ENCODE data around the gene LCN2.
"Not testable (repeated sequence)": the region's sequence is repeated elsewhere in the genome, so short reads cannot be mapped to it uniquely, and the experiment has no call there.

LCN2 gene

GRCh38 chr9:128149001-128149701 lies at the start of gene LCN2:
LCN2 (plus strand) TSS chr9:128149453; CDS start chr9:128149526, 73 bp downstream.
- no peak for DNase-seq

GRCh38 chr9:128099932-128100491 lies 49.2 kb upstream of the LCN2 start:
- DNase-seq: no peak

- no peak for DNase-seq
Observed at GRCh38 chr9:128100581-128100980, 48.7 kb upstream of the LCN2 start.

- no peak for DNase-seq
Observed at GRCh38 chr9:128101231-128101661, 48.0 kb upstream of the LCN2 start.

DNA sequence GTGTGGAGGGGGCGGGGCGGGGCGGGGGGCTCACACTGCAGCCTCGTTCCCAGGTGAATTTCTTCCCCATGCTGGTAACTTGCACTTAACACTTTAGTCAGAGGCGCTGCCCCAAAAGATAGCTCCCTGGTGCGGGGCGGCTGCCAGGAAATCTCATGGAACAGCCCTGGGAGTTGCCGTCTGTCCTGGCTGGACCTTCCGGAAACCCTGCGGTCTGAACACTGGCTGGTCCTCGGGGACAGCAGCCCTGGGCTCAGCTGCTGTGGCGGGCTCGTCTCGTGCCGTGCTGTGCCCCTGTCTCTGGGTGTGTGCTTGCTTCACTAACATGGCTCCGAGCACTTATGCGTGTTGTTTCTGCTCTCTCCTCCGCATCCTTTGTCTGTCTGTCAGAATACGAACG lies 47.6 kb upstream of the LCN2 start:
- no peak for DNase-seq

DNA sequence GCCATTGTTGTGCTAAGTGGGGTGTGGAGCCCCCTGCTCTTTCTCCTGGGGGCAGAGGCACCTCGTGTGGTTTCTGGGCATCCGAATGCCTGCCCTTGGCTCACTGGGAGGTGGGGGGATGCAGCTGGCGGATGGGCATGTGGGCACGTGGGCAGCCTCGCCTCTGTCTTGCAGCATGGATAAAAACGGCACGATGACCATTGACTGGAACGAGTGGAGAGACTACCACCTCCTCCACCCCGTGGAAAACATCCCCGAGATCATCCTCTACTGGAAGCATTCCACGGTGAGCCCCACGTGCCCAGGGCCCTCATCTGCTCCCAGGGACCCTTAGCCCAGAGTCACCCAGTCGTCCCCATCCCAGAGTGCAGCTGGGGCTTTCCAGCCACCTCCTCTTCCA lies 47.1 kb upstream of the LCN2 start:
- no peak for DNase-seq

- no peak for DNase-seq
Observed at GRCh38 chr9:128102861-128103588, 46.2 kb upstream of the LCN2 start.

GRCh38 chr9:128103589-128103962 lies 45.7 kb upstream of the LCN2 start:
- peak; percentile 39 for DNase-seq

DNA sequence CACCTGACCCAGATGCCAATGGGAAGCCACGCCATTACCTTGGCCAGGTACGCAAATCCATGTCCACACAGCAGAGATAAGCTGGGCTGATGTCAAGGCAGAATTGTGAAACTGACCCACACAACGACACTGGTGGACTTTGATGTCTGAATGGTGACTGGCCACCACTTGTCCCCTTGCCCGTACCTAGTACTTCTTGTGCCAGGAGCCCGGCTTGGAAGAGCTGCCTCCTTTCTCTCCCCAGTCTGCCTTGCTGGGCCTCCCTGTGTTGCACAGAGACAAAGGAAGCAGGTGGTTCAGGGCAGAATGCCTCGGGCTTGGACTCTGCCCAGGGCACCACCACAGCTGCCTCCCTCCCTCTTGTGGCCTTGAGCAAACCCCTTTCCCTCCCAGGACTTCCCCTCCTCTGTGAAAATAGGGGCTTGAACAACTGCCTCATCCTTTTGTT lies 45.1 kb upstream of the LCN2 start:
- DNase-seq: no peak

- DNase-seq: no peak
Observed at GRCh38 chr9:128105538-128106175, 43.6 kb upstream of the LCN2 start.

DNA sequence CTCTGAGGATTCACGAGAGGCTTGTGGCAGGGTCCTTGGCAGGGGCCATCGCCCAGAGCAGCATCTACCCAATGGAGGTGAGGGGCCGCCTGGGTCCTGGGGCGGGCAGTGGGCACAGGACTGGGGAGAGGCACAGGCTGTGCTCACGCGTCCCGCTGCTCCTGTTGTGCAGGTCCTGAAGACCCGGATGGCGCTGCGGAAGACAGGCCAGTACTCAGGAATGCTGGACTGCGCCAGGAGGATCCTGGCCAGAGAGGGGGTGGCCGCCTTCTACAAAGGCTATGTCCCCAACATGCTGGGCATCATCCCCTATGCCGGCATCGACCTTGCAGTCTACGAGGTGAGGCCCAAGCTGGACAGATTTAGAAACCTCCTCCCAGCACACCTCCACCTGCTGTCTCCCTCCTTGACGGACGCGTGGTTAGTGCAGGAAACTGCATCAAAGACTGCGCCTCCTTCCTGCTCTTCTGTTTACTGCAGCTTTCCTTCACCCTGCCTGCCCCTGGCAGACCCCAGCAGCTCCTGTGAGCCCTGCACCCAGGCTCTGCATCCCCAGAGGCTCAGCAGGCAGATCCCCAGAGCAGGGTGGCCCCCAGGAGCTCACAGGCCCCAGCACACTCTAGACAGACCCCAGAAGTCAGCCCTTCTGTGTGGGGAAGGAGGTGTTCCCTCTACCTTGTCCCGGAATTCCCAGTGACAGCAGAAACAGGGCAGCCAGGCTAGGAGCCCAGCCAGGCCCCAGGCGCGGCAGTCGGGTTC lies 42.9 kb upstream of the LCN2 start:
- no peak for DNase-seq

DNA sequence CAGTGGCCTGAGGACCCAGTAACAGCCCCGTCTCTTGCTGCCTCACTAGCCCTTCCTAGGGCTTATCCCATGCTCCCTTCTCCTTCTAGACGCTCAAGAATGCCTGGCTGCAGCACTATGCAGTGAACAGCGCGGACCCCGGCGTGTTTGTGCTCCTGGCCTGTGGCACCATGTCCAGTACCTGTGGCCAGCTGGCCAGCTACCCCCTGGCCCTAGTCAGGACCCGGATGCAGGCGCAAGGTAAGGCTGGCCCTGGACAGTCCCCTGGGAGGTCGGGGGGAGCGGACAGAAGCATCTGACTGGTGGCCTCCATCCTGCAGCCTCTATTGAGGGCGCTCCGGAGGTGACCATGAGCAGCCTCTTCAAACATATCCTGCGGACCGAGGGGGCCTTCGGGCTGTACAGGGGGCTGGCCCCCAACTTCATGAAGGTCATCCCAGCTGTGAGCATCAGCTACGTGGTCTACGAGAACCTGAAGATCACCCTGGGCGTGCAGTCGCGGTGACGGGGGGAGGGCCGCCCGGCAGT lies 42.2 kb upstream of the LCN2 start:
- no peak for DNase-seq

- no peak for DNase-seq
Observed at GRCh38 chr9:128107468-128108268, 41.6 kb upstream of the LCN2 start.

DNA sequence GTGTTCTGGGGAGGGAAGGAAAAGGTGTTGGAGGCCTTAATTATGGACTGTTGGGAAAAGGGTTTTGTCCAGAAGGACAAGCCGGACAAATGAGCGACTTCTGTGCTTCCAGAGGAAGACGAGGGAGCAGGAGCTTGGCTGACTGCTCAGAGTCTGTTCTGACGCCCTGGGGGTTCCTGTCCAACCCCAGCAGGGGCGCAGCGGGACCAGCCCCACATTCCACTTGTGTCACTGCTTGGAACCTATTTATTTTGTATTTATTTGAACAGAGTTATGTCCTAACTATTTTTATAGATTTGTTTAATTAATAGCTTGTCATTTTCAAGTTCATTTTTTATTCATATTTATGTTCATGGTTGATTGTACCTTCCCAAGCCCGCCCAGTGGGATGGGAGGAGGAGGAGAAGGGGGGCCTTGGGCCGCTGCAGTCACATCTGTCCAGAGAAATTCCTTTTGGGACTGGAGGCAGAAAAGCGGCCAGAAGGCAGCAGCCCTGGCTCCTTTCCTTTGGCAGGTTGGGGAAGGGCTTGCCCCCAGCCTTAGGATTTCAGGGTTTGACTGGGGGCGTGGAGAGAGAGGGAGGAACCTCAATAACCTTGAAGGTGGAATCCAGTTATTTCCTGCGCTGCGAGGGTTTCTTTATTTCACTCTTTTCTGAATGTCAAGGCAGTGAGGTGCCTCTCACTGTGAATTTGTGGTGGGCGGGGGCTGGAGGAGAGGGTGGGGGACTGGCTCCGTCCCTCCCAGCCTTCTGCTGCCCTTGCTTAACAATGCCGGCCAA lies 40.8 kb upstream of the LCN2 start:
- no peak for DNase-seq

- DNase-seq: no peak
Observed at GRCh38 chr9:128109050-128109709, 40.1 kb upstream of the LCN2 start.

- DNase-seq: not testable (repeated sequence)
Observed at GRCh38 chr9:128111726-128112125, 37.5 kb upstream of the LCN2 start.

GRCh38 chr9:128113526-128114325 lies 35.5 kb upstream of the LCN2 start:
- DNase-seq: no peak

- DNase-seq: no peak
Observed at GRCh38 chr9:128114326-128115186, 34.7 kb upstream of the LCN2 start.

Measured in stimulated activated CD4-positive, alpha-beta T cell treated with anti-CD3 and anti-CD28 coated beads, Interleukin-4, amount 100 ng/mL, for 24 hours (primary cell).